ENCODE data around the gene ATP2C1. TPM values are rescaled to one million over a fixed set of nuclear protein-coding genes. Genes with fewer than 3 reads are reported as not detected.

ATP2C1 gene
- total and polyA plus RNA-seq, 2 of the 4 experiments (the other 2 are of a cell fraction), result 41.4 to 50.2 TPM

DNA sequence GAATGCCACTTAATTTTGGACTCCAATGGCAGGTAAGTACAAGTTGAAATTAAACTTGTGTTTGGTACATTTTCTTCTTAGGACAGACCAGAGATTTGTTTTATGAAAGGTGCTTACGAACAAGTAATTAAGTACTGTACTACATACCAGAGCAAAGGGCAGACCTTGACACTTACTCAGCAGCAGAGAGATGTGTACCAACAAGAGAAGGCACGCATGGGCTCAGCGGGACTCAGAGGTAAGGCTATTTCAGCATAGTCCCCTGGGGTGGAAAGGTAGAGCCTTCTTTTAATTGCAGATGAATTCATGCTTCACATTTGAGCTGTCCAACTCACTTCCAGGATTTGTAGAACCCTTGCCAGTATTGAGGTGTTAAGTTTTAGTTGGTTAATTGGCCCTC lies 81.4 kb downstream of the ATP2C1 start:
- in situ Hi-C loops (cut with MboI; ENCODE audit: low sequenced_read_pairs), result loop anchor here (25.0 kb wide), 1 partner anchor 238 kb away; the partner anchor contains the start of gene PIK3R4
- no TSS peak for BruUV-seq (replicated peaks)
- CTCF ChIA-PET, result no interaction called here

More for the DNA sequence above, 81.4 kb downstream of the ATP2C1 start:
- Histone ChIP-seq H3K4ac (ENCODE audit: low read depth, low read length) (no peak overlapping the region), H4K8ac (ENCODE audit: low read depth in 2 of 2, low read length in 2 of 2) (no peak overlapping the region), H3K9me1 (ENCODE audit: insufficient read depth, low read length) (peaks cover 6% of the 10 kb centered on the region; the same call in 1 of the 2 replicates), H3K27ac (ENCODE audit: insufficient read depth, low read length) (no peak overlapping the region), H2AK9ac (replicated peaks; ENCODE audit: low read depth, low read length, poor library complexity) (no peak overlapping the region), H3K4me1 (ENCODE audit: control insufficient read depth, insufficient read depth, low read length) (no peaks in the 10 kb centered on the region), H2BK15ac (ENCODE audit: low read depth, low read length) (no peak overlapping the region), H3K27me3 (ENCODE audit: control insufficient read depth, insufficient read depth, low read length) (no peaks in the 10 kb centered on the region), H3K9me3 (ENCODE audit: control insufficient read depth, insufficient read depth, low read length) (no peaks in the 10 kb centered on the region), H3K56ac (ENCODE audit: extremely low read depth, insufficient read depth, low read length) (no peak overlapping the region), H4K5ac (ENCODE audit: low read depth, low read length) (no peak overlapping the region), H4K20me1 (ENCODE audit: insufficient read depth, low read length) (no peaks in the 10 kb centered on the region), H3K4me3 (ENCODE audit: insufficient read depth, low read depth, low read length) (no peak overlapping the region), H3K9ac (ENCODE audit: low read depth, low read length) (no peak overlapping the region), H3K79me1 (ENCODE audit: low read depth in 1 of 2, low read length in 2 of 2) (peaks cover 3 to 7% of the 10 kb centered on the region in 2 experiments; a peak in 3 of 4 replicates), H2BK120ac (ENCODE audit: low read depth, low read length) (no peak overlapping the region), H2AFZ (replicated peaks; ENCODE audit: low read length, poor library complexity) (no peak overlapping the region), H3K23ac (ENCODE audit: low read depth, low read length) (no peak overlapping the region), H4K91ac (ENCODE audit: insufficient read depth, low read depth, low read length) (no peak overlapping the region), H3K14ac (replicated peaks; ENCODE audit: low read depth, low read length) (no peak overlapping the region), H3K18ac (ENCODE audit: low read depth, low read length) (no peak overlapping the region), H2BK20ac (ENCODE audit: low read depth, low read length) (no peak overlapping the region), H3K36me3 (ENCODE audit: control insufficient read depth, insufficient read depth, low read length) (peaks cover 20% of the 10 kb centered on the region), H3K4me2 (ENCODE audit: low read depth, low read length) (no peak overlapping the region), H2BK5ac (ENCODE audit: low read depth, low read length, poor library complexity, severe bottlenecking) (no peak overlapping the region), H2AK5ac (ENCODE audit: low read depth, low read length) (no peak overlapping the region)
- ATAC-seq (ENCODE audit: low read depth) (no peak), DNase-seq (no peak)
- intact Hi-C loops (cut with micrococcal nuclease), result no loop called here
- WGBS, 2 experiments (ENCODE audit: extremely low coverage in 2 of 2, insufficient read length in 1 of 2), result no CpG with 5 or more reads among the region's 3 CpGs
- dilution Hi-C loops (cut with HindIII; ENCODE audit: low sequenced_read_pairs, unreplicated experiment), result no loop called here
- POLR2A ChIA-PET (ENCODE audit: unreplicated experiment), result no interaction called here
- no peak for TF ChIP-seq RFX5 (IDR thresholded peaks at IDR 0.05; ENCODE audit: low read depth, low read length)

All from IMR-90 (cell line).